Epithelial cell of esophagus (primary cell): ENCODE data around the gene OLFM2.

ENCODE experiments used
- DNase-seq: peaks from one replicate; pipeline ENCODE4 v3.0.0; 2010; ENCODE audit warnings: low read depth
- H3K4me3 ChIP-seq: 2 replicates; pipeline ENCODE4 v1.5.1; 2011; ENCODE audit warnings: mild to moderate bottlenecking, low read length, control low read depth
- TF ChIP-seq, protein P1 (sequence below): IDR thresholded peaks from 2 replicates; pipeline ENCODE4 v1.5.1; 2011; ENCODE audit warnings: low read depth, mild to moderate bottlenecking, low read length, control low read depth, inconsistent platforms; ENCODE audit not compliant: insufficient read depth; ENCODE audit errors: missing control alignments

Gene OLFM2

GRCh38 chr19:9910625-9911024 lies 25.7 kb downstream of the OLFM2 start:
- no peak for DNase-seq
- no peak overlapping the region for H3K4me3 ChIP-seq
- TF ChIP-seq, protein P1, sequence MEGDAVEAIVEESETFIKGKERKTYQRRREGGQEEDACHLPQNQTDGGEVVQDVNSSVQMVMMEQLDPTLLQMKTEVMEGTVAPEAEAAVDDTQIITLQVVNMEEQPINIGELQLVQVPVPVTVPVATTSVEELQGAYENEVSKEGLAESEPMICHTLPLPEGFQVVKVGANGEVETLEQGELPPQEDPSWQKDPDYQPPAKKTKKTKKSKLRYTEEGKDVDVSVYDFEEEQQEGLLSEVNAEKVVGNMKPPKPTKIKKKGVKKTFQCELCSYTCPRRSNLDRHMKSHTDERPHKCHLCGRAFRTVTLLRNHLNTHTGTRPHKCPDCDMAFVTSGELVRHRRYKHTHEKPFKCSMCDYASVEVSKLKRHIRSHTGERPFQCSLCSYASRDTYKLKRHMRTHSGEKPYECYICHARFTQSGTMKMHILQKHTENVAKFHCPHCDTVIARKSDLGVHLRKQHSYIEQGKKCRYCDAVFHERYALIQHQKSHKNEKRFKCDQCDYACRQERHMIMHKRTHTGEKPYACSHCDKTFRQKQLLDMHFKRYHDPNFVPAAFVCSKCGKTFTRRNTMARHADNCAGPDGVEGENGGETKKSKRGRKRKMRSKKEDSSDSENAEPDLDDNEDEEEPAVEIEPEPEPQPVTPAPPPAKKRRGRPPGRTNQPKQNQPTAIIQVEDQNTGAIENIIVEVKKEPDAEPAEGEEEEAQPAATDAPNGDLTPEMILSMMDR = no peak

DNA sequence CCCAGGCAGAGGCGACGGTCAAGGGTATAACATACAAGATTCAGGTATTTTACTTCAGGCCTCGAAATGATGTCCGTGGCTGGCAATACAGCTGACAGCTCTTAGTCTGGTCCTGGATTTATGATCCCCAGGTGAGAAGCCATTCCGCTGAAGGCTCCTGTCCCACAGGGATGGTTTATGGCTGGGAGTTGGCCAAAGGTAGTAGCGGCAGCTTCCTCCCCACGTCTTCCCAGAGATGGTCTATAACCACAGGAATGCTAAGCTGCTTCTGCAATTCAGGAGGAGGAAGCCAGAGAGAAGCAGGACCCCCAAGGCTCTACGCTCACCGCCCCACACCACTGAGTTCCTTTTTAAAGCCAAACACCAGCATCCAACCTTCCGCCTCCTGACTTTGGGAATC lies 27.1 kb downstream of the OLFM2 start:
- TF ChIP-seq, protein P1 = no peak
- no peak overlapping the region for H3K4me3 ChIP-seq
- DNase-seq = no peak

DNA sequence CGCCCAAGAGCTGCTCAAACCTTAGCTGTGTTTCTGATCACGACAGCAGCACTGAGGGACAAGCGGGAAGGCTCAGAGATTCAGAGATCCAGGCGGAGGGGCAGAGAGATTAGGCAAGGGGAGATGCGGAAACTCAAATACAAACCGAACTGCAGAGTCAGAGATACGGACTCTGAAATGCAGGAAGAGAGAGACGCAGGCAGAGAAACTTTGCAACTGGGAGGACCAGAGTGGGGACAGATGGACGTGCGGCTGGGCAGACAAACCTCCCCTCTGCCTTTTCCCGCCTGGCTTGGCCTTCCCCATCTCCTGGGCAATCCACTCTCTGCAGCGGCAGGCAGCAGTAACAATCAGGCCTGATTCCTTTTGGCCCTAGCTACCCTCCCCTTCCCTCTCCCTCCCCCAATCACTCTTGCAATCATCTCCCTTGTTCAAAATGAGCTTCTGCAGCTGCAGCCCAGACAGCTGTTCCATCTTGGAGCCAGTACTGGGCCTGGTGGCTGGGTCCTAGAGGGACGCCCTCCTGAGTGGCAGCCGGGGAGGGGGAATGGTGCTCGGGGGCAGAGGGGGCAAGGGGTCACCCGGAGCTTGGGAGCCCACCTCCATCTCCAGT lies 29.7 kb downstream of the OLFM2 start:
- H3K4me3 ChIP-seq = no peak overlapping the region
- TF ChIP-seq, protein P1 = no peak
- no peak for DNase-seq

DNA sequence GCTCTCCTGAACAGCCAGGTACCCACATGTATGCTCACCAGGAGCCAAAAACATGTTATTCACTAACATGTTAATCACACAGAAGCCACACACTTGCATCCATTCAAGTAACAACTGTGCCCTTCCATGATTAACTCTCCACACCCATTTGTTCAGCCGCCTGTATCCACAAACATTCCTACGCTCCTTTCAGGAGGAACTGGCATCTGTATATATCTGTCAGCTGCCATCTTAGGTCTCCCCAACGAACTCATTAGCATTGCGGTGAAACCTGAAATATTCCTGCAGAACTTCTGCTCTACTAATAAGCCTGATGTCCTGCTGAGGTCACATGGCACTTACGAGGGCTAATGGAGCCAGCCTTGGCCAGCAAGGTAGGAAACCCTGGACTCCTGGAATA lies 33.0 kb downstream of the OLFM2 start:
- no peak for DNase-seq
- no peak overlapping the region for H3K4me3 ChIP-seq
- TF ChIP-seq, protein P1 = no peak

DNA sequence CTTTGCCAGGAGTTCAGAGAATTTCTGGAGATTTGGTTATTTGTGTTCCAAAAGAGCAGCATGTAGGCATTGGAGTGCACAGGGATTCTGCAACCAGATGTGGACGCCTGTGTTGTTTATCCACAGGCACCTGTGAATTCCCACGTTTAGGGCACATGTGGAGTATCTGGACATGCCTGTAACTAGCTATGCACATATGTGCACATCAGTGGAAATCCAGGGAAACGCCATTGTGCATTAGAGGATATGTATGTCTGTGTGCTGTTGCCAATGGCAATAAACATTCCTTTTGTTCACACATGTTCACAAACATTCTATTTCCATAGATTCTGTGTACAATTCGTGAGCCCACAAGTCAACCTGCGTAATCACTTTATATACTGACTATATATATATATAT lies 34.7 kb downstream of the OLFM2 start:
- TF ChIP-seq, protein P1 = no peak
- no peak for DNase-seq
- no peak overlapping the region for H3K4me3 ChIP-seq

- H3K4me3 ChIP-seq = no peak overlapping the region
- no peak for DNase-seq
- TF ChIP-seq, protein P1 = no peak
Measured at GRCh38 chr19:9901020-9901419, 35.3 kb downstream of the OLFM2 start.
